ENCODE data around the gene PSMG3. TPM values are rescaled to one million over a fixed set of nuclear protein-coding genes. Genes with fewer than 3 reads are reported as not detected.

Gene PSMG3
- total and polyA plus RNA-seq, 2 experiments from 2014 or later = 28.3 to 84.8 TPM

DNA sequence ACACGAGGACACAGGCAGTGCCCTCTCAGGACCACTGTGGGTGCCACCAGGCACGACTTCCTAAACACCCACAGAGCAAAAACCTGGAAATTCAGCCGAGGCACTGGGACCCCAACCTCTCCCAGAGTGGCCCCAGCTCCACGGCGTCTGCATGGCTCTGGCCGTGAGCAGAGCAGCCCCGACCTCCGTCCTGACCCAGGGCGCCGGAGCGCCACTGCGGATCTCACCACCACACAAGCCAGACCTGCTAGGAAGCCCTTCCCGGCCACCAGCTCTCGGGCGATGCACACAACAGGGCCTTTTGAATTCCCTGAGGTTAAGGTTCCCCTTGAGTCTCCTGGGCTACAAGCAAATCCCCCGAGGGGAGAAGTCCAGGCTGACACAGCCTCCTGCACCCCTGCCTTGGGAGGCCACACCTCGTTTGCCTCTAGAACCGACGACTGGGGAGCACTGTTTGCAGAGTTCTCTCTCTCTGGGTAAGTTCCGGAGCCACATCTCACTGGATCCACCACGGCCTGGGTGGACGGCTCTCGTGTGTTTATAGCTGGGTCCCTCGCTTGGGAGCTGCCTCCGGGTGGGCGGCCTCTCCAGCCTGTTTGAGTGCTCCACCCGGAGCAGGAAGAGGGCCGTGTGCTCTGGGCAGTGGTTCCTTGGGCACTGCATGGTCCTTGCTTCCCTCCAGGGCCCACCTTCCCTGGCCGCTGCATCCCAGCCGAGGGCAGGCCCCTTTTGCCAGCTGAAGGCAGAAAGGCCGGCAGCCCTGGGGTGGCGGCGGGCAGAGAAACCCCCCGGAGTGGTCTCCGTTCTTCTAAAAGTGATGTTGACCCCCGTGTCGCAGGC, 15.5 kb upstream of the PSMG3 start:
- peaks cover 5% of the 10 kb centered on the region for H3K27me3 Mint-ChIP-seq (ENCODE audit: insufficient read depth, low read depth, poor library complexity)
- Histone ChIP-seq H4K20me1 (replicated peaks; ENCODE audit: insufficient read depth) (no peaks in the 10 kb centered on the region), H3K4me2 (no peak overlapping the region), H3K79me2 (replicated peaks; ENCODE audit: insufficient read depth) (no peaks in the 10 kb centered on the region), H3K27me3 (ENCODE audit: insufficient read depth) (no peaks in the 10 kb centered on the region), H3K9me2 (ENCODE audit: insufficient read depth) (no peaks in the 10 kb centered on the region), H3K27ac (ENCODE audit: low read depth) (no peak overlapping the region), H3F3A (replicated peaks; ENCODE audit: low read depth) (no peaks in the 10 kb centered on the region), H3K4me3 (no peak overlapping the region), H3K36me3 (ENCODE audit: insufficient read depth) (no peaks in the 10 kb centered on the region), H2AFZ (peak overlapping the region; percentile 66), H3K4me1 (ENCODE audit: insufficient read depth) (0 out of 2 replicates have a peak, but pooled peaks cover 1% of the 10 kb centered on the region)
- peaks cover 5% of the 10 kb centered on the region for H3K4me1 Mint-ChIP-seq
- H3K9me3 Mint-ChIP-seq = peaks cover 15% of the 10 kb centered on the region
- TF ChIP-seq, protein P1, sequence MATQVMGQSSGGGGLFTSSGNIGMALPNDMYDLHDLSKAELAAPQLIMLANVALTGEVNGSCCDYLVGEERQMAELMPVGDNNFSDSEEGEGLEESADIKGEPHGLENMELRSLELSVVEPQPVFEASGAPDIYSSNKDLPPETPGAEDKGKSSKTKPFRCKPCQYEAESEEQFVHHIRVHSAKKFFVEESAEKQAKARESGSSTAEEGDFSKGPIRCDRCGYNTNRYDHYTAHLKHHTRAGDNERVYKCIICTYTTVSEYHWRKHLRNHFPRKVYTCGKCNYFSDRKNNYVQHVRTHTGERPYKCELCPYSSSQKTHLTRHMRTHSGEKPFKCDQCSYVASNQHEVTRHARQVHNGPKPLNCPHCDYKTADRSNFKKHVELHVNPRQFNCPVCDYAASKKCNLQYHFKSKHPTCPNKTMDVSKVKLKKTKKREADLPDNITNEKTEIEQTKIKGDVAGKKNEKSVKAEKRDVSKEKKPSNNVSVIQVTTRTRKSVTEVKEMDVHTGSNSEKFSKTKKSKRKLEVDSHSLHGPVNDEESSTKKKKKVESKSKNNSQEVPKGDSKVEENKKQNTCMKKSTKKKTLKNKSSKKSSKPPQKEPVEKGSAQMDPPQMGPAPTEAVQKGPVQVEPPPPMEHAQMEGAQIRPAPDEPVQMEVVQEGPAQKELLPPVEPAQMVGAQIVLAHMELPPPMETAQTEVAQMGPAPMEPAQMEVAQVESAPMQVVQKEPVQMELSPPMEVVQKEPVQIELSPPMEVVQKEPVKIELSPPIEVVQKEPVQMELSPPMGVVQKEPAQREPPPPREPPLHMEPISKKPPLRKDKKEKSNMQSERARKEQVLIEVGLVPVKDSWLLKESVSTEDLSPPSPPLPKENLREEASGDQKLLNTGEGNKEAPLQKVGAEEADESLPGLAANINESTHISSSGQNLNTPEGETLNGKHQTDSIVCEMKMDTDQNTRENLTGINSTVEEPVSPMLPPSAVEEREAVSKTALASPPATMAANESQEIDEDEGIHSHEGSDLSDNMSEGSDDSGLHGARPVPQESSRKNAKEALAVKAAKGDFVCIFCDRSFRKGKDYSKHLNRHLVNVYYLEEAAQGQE (IDR thresholded peaks at IDR 0.05; ENCODE audit: unreplicated experiment) = no peak
- no peak for TF ChIP-seq EZH2 (IDR thresholded peaks at IDR 0.05; ENCODE audit: low read depth, unreplicated experiment)
- no peak for TF ChIP-seq ZNF114 (CRISPR knock-in tag; IDR thresholded peaks at IDR 0.05)
- no peak for TF ChIP-seq STAT1 (IDR thresholded peaks at IDR 0.05; ENCODE audit: unreplicated experiment)
- no peak for TF ChIP-seq NANOG (IDR thresholded peaks at IDR 0.05; ENCODE audit: borderline replicate concordance)
- no peak for TF ChIP-seq ZNF331 (CRISPR knock-in tag; IDR thresholded peaks at IDR 0.05; ENCODE audit: low read depth)
- TF ChIP-seq EZH2phosphoT487 (IDR thresholded peaks at IDR 0.05; ENCODE audit: unreplicated experiment) = no peak
- TF ChIP-seq ZNF462 (CRISPR knock-in tag; IDR thresholded peaks at IDR 0.05) = no peak
- TF ChIP-seq CREB1 (CRISPR knock-in tag; IDR thresholded peaks at IDR 0.05; ENCODE audit: low read depth) = no peak
- TF ChIP-seq POLR2AphosphoS5 (IDR thresholded peaks at IDR 0.05; ENCODE audit: low read depth) = no peak
- no peak for TF ChIP-seq JUNB (IDR thresholded peaks at IDR 0.05; ENCODE audit: unreplicated experiment)
- no peak for TF ChIP-seq CTCF (conservative IDR thresholded peaks at IDR 0.05; ENCODE audit: low read depth in 2 of 2)
- TF ChIP-seq, protein P2, sequence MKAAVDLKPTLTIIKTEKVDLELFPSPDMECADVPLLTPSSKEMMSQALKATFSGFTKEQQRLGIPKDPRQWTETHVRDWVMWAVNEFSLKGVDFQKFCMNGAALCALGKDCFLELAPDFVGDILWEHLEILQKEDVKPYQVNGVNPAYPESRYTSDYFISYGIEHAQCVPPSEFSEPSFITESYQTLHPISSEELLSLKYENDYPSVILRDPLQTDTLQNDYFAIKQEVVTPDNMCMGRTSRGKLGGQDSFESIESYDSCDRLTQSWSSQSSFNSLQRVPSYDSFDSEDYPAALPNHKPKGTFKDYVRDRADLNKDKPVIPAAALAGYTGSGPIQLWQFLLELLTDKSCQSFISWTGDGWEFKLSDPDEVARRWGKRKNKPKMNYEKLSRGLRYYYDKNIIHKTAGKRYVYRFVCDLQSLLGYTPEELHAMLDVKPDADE (IDR thresholded peaks at IDR 0.05) = no peak
- H3K4me3 Mint-ChIP-seq = no peak overlapping the region
- no peak overlapping the region for H3K27ac Mint-ChIP-seq
- no peak for DNase-seq (ENCODE audit: low spot score)
- peaks cover 14% of the 10 kb centered on the region; the same call in 1 of the 3 replicates for H3K36me3 Mint-ChIP-seq (ENCODE audit: low read depth)
- ATAC-seq = no peak
